Transverse colon (tissue), 4 donors: ENCODE data around the gene VGF. TPM values are rescaled to one million over a fixed set of nuclear protein-coding genes. Genes with fewer than 3 reads are reported as not detected.
A peak's percentile ranks its signal among the peaks of the same experiment; 100 is the strongest.
"Not testable (repeated sequence)": the region's sequence is repeated elsewhere in the genome, so short reads cannot be mapped to it uniquely, and the experiment has no call there.

Experiments used
- DNase-seq: peaks from one replicate; pipeline ENCODE4 v3.0.0-alpha.2; 2019
- H3K27ac ChIP-seq, 4 donors: fragments of 200-600 bp; sonication (generic); 2 replicates each; pipeline ENCODE4 v1.5.1; 2016 to 2018; ENCODE audit warnings: inconsistent platforms in 4 of 4
- H3K27me3 ChIP-seq: fragments of 200-600 bp; sonication (generic); 2 replicates; pipeline ENCODE4 v1.5.1; 2017; ENCODE audit warnings: inconsistent platforms
- H3K36me3 ChIP-seq, 4 donors: fragments of 200-600 bp; sonication (generic); 2 replicates each; pipeline ENCODE4 v1.5.1; 2017 to 2019; ENCODE audit warnings: inconsistent platforms in 4 of 4
- H3K4me1 ChIP-seq, 4 donors: fragments of 200-600 bp; sonication (generic); 2 replicates each; pipeline ENCODE4 v1.5.1; 2017 to 2020; ENCODE audit warnings: inconsistent platforms in 4 of 4
- H3K4me3 ChIP-seq, 4 donors: fragments of 200-600 bp; sonication (generic); 1 replicate in 1 of 4; 2 replicates in 3 of 4; pipeline versions ENCODE4 v1.5.1 to v1.6.1; 2017 to 2019; ENCODE audit warnings: inconsistent platforms in 4 of 4
- H3K9me3 ChIP-seq, 2 donors: fragments of 200-600 bp; sonication (generic); 2 replicates each; pipeline ENCODE4 v1.5.1; 2017 to 2019; ENCODE audit warnings: inconsistent platforms in 2 of 2
- CTCF ChIP-seq, 5 experiments: fragments of 200-600 bp in 3 of 5; fragments of 450-650 bp in 2 of 5; sonication (generic) in 3 of 5; IDR thresholded peaks; 1 replicate in 2 of 5; 2 replicates in 3 of 5; pipeline ENCODE4 v1.5.1; 2016 to 2017; ENCODE audit warnings: antibody characterized with exemption in 5 of 5, inconsistent platforms in 3 of 5, mild to moderate bottlenecking in 2 of 5, moderate library complexity in 1 of 5
- EP300 ChIP-seq: sonication (generic); formaldehyde crosslinking; IDR thresholded peaks from one replicate; pipeline ENCODE4 v1.6.1; 2017; ENCODE audit warnings: antibody characterized with exemption, low read depth
- POLR2A ChIP-seq: fragments of 450-650 bp; IDR thresholded peaks from one replicate; pipeline ENCODE4 v1.6.1; 2016; ENCODE audit warnings: antibody characterized with exemption, mild to moderate bottlenecking, moderate library complexity
- POLR2AphosphoS5 ChIP-seq, 3 donors: sonication (generic); formaldehyde crosslinking; IDR thresholded peaks; one replicate each; pipeline ENCODE4 v1.6.1; 2016; ENCODE audit warnings: antibody characterized with exemption in 3 of 3
- WGBS, 2 donors: methylation state at CpG; one replicate each; pipeline ENCODE4 v1.1.5; 2018; ENCODE audit warnings: low coverage in 1 of 2; 5-methylcytosine and 5-hydroxymethylcytosine counted together
- in situ Hi-C, 4 donors: fragments of 200-750 bp; cut with MboI; loops; one replicate each; pipeline versions ENCODE4 v1.15.0 to v1.15.1; 2017; ENCODE audit warnings: low sequenced_read_pairs in 3 of 4, low pct_ligation_motif_present in 1 of 4, low pct_unique_long_range_greater_than_20kb in 1 of 4
- intact Hi-C: fragments of 100-400 bp; cut with DNase I; formaldehyde crosslinking; loops from one replicate; pipeline ENCODE4 v1.15.1; 2023; ENCODE audit warnings: low total_unique reads
- total RNA-seq, 4 donors: library from RNA; depleted of rRNA; stranded (reverse); fragments of >200 nt; gene quantifications; one replicate each; pipeline ENCODE4 v1.1.0, GENCODE V29; 2016

Gene VGF
- total RNA-seq, 4 donors from 2014 or later = 0.95 TPM; not detected in 3

- Histone ChIP-seq H3K36me3 (no peaks in the 10 kb centered on the region), H3K9me3 (no peaks in the 10 kb centered on the region), H3K4me3 (no peak overlapping the region), H3K27me3 (peaks cover 6% of the 10 kb centered on the region), H3K27ac (peak overlapping the region in 2 of 4 donors; percentile 59 to 85), H3K4me1 (peaks cover 16 to 49% (median 23%) of the 10 kb centered on the region in 4 donors)
- no peak for DNase-seq
- no peak for TF ChIP-seq POLR2AphosphoS5 (IDR thresholded peaks at IDR 0.05)
- TF ChIP-seq POLR2A = no peak
- TF ChIP-seq EP300 = no peak
- TF ChIP-seq CTCF (IDR thresholded peaks at IDR 0.05) = no peak
- WGBS, 2 donors = 62 to 90% methylated on average over 2 to 3 of the region's 3 CpGs
- intact Hi-C loops (no loop called here), in situ Hi-C loops (no loop called here)
These were observed 41.7 kb downstream of the VGF start for GRCh38 chr7:101123703-101124068.

GRCh38 chr7:101122933-101123702 lies 42.3 kb downstream of the VGF start:
- Histone ChIP-seq H3K9me3 (no peaks in the 10 kb centered on the region), H3K27me3 (peaks cover 6% of the 10 kb centered on the region), H3K36me3 (no peaks in the 10 kb centered on the region), H3K4me3 (no peak overlapping the region), H3K27ac (peak overlapping the region; percentile 76 to 88 (median 86)), H3K4me1 (peaks cover 16 to 49% (median 23%) of the 10 kb centered on the region in 4 donors)
- no peak for TF ChIP-seq POLR2A
- TF ChIP-seq CTCF (IDR thresholded peaks at IDR 0.05) = no peak
- no peak for TF ChIP-seq EP300
- no peak for TF ChIP-seq POLR2AphosphoS5 (IDR thresholded peaks at IDR 0.05)
- intact Hi-C loops = no loop called here
- 85 to 92% methylated on average over 9 to 11 of the region's 11 CpGs for WGBS, 2 donors
- in situ Hi-C loops = no loop called here
- DNase-seq = no peak

DNA sequence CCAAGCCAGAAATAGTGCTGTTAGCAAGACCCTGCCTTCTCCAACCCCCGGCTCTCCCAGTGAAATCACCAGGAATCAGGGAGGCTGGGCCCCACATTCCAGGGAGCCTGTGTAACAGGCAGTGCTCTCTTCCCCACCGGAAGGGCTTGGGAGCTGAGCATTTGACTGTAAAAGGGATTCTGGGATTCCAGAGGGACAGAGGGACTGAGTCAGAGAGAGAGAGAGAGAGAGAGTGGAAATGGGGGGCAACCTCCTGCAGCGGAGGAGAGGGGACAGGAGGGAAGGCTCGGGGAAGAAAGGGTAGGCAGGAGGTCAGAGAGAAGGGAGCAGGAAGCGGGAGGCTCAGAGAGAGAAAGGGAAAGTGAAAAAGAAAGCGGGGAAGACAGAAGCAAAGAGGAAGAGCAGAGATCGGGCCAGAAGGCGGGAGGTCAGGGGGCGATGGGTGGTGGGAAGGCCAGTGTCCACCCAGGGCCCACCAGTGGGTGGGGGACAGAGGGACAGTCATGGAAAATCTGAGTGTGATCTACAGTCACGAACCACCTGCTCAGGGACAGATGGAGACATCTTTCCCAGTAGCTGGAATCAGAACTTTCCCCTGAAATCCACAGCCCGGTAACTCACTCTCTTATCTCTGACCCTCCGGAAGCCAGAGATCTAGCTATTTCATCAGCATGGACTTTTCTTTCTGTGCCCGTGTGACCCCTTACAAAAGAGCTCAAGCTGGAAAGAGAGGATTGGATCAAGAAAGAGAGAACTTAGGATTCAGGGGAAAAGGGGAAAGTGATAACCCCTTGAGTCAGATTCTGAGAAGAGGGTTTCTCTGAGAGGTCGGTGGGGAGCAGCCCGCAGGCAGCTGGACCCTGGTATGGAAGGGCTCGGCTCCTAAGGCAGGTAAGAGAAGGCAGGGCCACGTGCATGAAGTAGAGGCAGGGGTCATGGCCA lies 43.1 kb downstream of the VGF start:
- in situ Hi-C loops (no loop called here), intact Hi-C loops (no loop called here)
- peak overlapping the region; percentile 76 to 88 (median 86) for H3K27ac ChIP-seq
- H3K4me1 ChIP-seq = peaks cover 14 to 46% (median 23%) of the 10 kb centered on the region in 4 donors
- H3K27me3 ChIP-seq = peaks cover 2% of the 10 kb centered on the region
- peak overlapping the region; percentile 13 to 50 (median 24) for H3K4me3 ChIP-seq
- no peaks in the 10 kb centered on the region for H3K9me3 ChIP-seq
- 10 to 27% methylated on average over 4 to 17 of the region's 17 CpGs for WGBS, 2 donors
- no peaks in the 10 kb centered on the region for H3K36me3 ChIP-seq
- peak; percentile 65 for DNase-seq
- peak; percentile 27 to 54 (median 29) for TF ChIP-seq POLR2AphosphoS5 (IDR thresholded peaks at IDR 0.05)
- no peak for TF ChIP-seq EP300
- peak; percentile 35 for TF ChIP-seq POLR2A
- TF ChIP-seq CTCF (IDR thresholded peaks at IDR 0.05) = no peak

DNA sequence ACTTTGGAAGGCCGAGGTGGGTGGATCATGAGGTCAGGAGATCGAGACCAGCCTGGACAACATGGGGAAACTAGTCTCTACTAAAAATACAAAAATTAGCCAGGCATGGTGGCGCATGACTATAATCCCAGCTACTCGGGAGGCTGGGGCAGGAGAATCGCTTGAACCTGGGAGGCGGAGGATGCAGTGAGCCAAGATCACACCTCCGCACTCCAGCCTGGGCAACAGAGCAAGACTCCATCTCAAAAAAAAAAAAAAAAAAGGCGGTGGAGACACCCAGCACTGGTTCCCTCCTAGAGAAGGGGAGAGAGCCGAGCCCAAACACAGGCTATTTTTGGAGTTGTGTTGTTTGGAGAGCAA lies 43.8 kb downstream of the VGF start:
- peak overlapping the region in 1 of 4 donors; percentile 50 for H3K4me3 ChIP-seq
- peak overlapping the region; percentile 76 to 88 (median 86) for H3K27ac ChIP-seq

More for the DNA sequence above, 43.8 kb downstream of the VGF start:
- WGBS, 2 donors = 47 to 66% methylated on average over 3 to 9 of the region's 9 CpGs
- H3K36me3 ChIP-seq, intact Hi-C loops, H3K9me3 ChIP-seq, in situ Hi-C loops, DNase-seq, H3K27me3 ChIP-seq: not testable (repeated sequence)
- H3K4me1 ChIP-seq = peaks cover 10 to 40% (median 19%) of the 10 kb centered on the region in 4 donors
